Peyer's patch (tissue), 4 donors: ENCODE results near the gene IKZF5. TPM values are rescaled to one million over a fixed set of nuclear protein-coding genes. Genes with fewer than 3 reads are reported as not detected.

Source experiments
- DNase-seq, 3 donors: peaks; one replicate each; pipeline ENCODE4 v3.0.0-alpha.2; 2017 to 2019
- H3K27ac ChIP-seq, 4 donors: fragments of 200-600 bp; sonication (generic); one replicate each; pipeline ENCODE4 v1.5.1; 2016 to 2019
- H3K27me3 ChIP-seq, 2 donors: fragments of 200-600 bp; sonication (generic); one replicate each; pipeline ENCODE4 v1.5.1; 2019
- H3K36me3 ChIP-seq, 3 donors: fragments of 200-600 bp; sonication (generic); one replicate each; pipeline ENCODE4 v1.5.1; 2016 to 2019
- H3K4me1 ChIP-seq, 4 donors: fragments of 200-600 bp; sonication (generic); one replicate each; pipeline ENCODE4 v1.5.1; 2016 to 2019
- H3K4me3 ChIP-seq, 4 donors: fragments of 200-600 bp; sonication (generic); 1 replicate in 3 of 4; 2 replicates in 1 of 4; pipeline ENCODE4 v1.5.1; 2016 to 2019; ENCODE audit warnings: mild to moderate bottlenecking in 1 of 4
- H3K9me3 ChIP-seq, 4 donors: fragments of 200-600 bp; sonication (generic); one replicate each; pipeline ENCODE4 v1.5.1; 2016 to 2019; ENCODE audit warnings: mild to moderate bottlenecking in 1 of 4
- CTCF ChIP-seq, 6 experiments: fragments of 450-650 bp in 4 of 6; fragments of 200-600 bp in 2 of 6; sonication (generic) in 1 of 6; IDR thresholded peaks; one replicate each; pipeline ENCODE4 v1.5.1; 2017 to 2019; ENCODE audit warnings: antibody characterized with exemption in 6 of 6, mild to moderate bottlenecking in 3 of 6, moderate library complexity in 1 of 6
- POLR2A ChIP-seq, 2 donors: fragments of 450-650 bp; IDR thresholded peaks; one replicate each; pipeline ENCODE4 v1.5.1; 2017; ENCODE audit warnings: antibody characterized with exemption in 2 of 2, mild to moderate bottlenecking in 2 of 2, moderate library complexity in 2 of 2
- total RNA-seq, 4 donors: library from RNA; depleted of rRNA; stranded (reverse); fragments of >200 nt; gene quantifications; one replicate each; pipeline ENCODE4 v1.1.0, GENCODE V29; 2016

Gene IKZF5
- total RNA-seq, 4 donors from 2014 or later, result 7.4 to 9.5 (median 8.1) TPM

GRCh38 chr10:123019941-123020703, 11.5 kb upstream of the IKZF5 start:
- H3K4me1 ChIP-seq, result no peaks in the 10 kb centered on the region
- H3K27ac ChIP-seq, result no peak overlapping the region
- H3K36me3 ChIP-seq, result no peaks in the 10 kb centered on the region

GRCh38 chr10:123019264-123019663, 10.7 kb upstream of the IKZF5 start:
- Histone ChIP-seq H3K9me3 (no peaks in the 10 kb centered on the region), H3K27me3 (no peaks in the 10 kb centered on the region), H3K4me3 (no peak overlapping the region), H3K4me1 (no peaks in the 10 kb centered on the region), H3K36me3 (no peaks in the 10 kb centered on the region), H3K27ac (no peak overlapping the region)
- no peak for TF ChIP-seq CTCF (IDR thresholded peaks at IDR 0.05)
- TF ChIP-seq POLR2A (IDR thresholded peaks at IDR 0.05), result no peak
- DNase-seq, result no peak

More at GRCh38 chr10:123019941-123020703, 11.5 kb upstream of the IKZF5 start:
- no peak overlapping the region for H3K4me3 ChIP-seq
- H3K9me3 ChIP-seq, result no peaks in the 10 kb centered on the region
- no peak for DNase-seq
- TF ChIP-seq CTCF (IDR thresholded peaks at IDR 0.05) (no peak), POLR2A (IDR thresholded peaks at IDR 0.05) (no peak)
- no peaks in the 10 kb centered on the region for H3K27me3 ChIP-seq

GRCh38 chr10:123018531-123018930, 9.9 kb upstream of the IKZF5 start:
- no peak overlapping the region for H3K27ac ChIP-seq
- H3K9me3 ChIP-seq, result no peaks in the 10 kb centered on the region
- H3K4me1 ChIP-seq, result no peaks in the 10 kb centered on the region
- H3K27me3 ChIP-seq, result no peaks in the 10 kb centered on the region
- no peak overlapping the region for H3K4me3 ChIP-seq
- TF ChIP-seq POLR2A (IDR thresholded peaks at IDR 0.05) (no peak), CTCF (IDR thresholded peaks at IDR 0.05) (no peak)
- DNase-seq, result no peak
- H3K36me3 ChIP-seq, result no peaks in the 10 kb centered on the region

- DNase-seq, result no peak
- H3K9me3 ChIP-seq, result no peaks in the 10 kb centered on the region
- H3K27me3 ChIP-seq, result no peaks in the 10 kb centered on the region
- H3K4me3 ChIP-seq, result no peak overlapping the region
- no peak overlapping the region for H3K27ac ChIP-seq
- no peaks in the 10 kb centered on the region for H3K36me3 ChIP-seq
- no peaks in the 10 kb centered on the region for H3K4me1 ChIP-seq
- TF ChIP-seq CTCF (IDR thresholded peaks at IDR 0.05), result no peak
- TF ChIP-seq POLR2A (IDR thresholded peaks at IDR 0.05), result no peak
Observed at GRCh38 chr10:123017421-123018165, 9.0 kb upstream of the IKZF5 start.

- no peaks in the 10 kb centered on the region for H3K36me3 ChIP-seq
- TF ChIP-seq CTCF (IDR thresholded peaks at IDR 0.05), result no peak
- no peak for TF ChIP-seq POLR2A (IDR thresholded peaks at IDR 0.05)
- no peak for DNase-seq
- no peaks in the 10 kb centered on the region for H3K9me3 ChIP-seq
- H3K4me1 ChIP-seq, result no peaks in the 10 kb centered on the region
- H3K27ac ChIP-seq, result no peak overlapping the region
- no peak overlapping the region for H3K4me3 ChIP-seq
- no peaks in the 10 kb centered on the region for H3K27me3 ChIP-seq
Observed at GRCh38 chr10:123016228-123016627, 7.6 kb upstream of the IKZF5 start.
